ENCODE results near the gene CACNG4.

CACNG4 gene

GRCh38 chr17:67003231-67003630 is 38.7 kb downstream of the CACNG4 start (continued):
- TF ChIP-seq TSHZ2 (CRISPR knock-in tag; IDR thresholded peaks at IDR 0.05), result no peak
- no peak for TF ChIP-seq ZFP30 (CRISPR knock-in tag; IDR thresholded peaks at IDR 0.05)
- TF ChIP-seq ZNF70 (CRISPR knock-in tag; IDR thresholded peaks at IDR 0.05), result no peak

GRCh38 chr17:67004181-67004580 is 39.7 kb downstream of the CACNG4 start:
- ATAC-seq, result no peak; the same call in 2 of the 3 replicates
- TF ChIP-seq ZFP3 (CRISPR knock-in tag; IDR thresholded peaks at IDR 0.05), result no peak
- no peak for TF ChIP-seq PPARA (CRISPR knock-in tag; IDR thresholded peaks at IDR 0.05; ENCODE audit: borderline replicate concordance)
- no peak for TF ChIP-seq ZNF8 (CRISPR knock-in tag; IDR thresholded peaks at IDR 0.05)
- TF ChIP-seq TSHZ2 (CRISPR knock-in tag; IDR thresholded peaks at IDR 0.05), result no peak
- TF ChIP-seq OSR1 (CRISPR knock-in tag; IDR thresholded peaks at IDR 0.05), result no peak
- TF ChIP-seq ZC3H10 (CRISPR knock-in tag; IDR thresholded peaks at IDR 0.05), result no peak

- no peak for TF ChIP-seq OSR1 (CRISPR knock-in tag; IDR thresholded peaks at IDR 0.05)
- TF ChIP-seq ISL1 (CRISPR knock-in tag; IDR thresholded peaks at IDR 0.05), result no peak
- TF ChIP-seq GLIS3 (CRISPR knock-in tag; IDR thresholded peaks at IDR 0.05), result no peak
- no peak for TF ChIP-seq ZFP3 (CRISPR knock-in tag; IDR thresholded peaks at IDR 0.05)
- TF ChIP-seq POU6F1 (CRISPR knock-in tag; IDR thresholded peaks at IDR 0.05; ENCODE audit: borderline replicate concordance, low read depth), result no peak
- no peak for TF ChIP-seq CREB5 (CRISPR knock-in tag; IDR thresholded peaks at IDR 0.05; ENCODE audit: low read depth)
- TF ChIP-seq TSHZ2 (CRISPR knock-in tag; IDR thresholded peaks at IDR 0.05), result no peak
- TF ChIP-seq CSDC2 (CRISPR knock-in tag; IDR thresholded peaks at IDR 0.05), result no peak
- no peak for TF ChIP-seq ZC3H10 (CRISPR knock-in tag; IDR thresholded peaks at IDR 0.05)
- no peak for TF ChIP-seq ZFP30 (CRISPR knock-in tag; IDR thresholded peaks at IDR 0.05)
- no peak for TF ChIP-seq TCF4 (CRISPR knock-in tag; IDR thresholded peaks at IDR 0.05; ENCODE audit: borderline replicate concordance)
- no peak for TF ChIP-seq TOX (CRISPR knock-in tag; IDR thresholded peaks at IDR 0.05; ENCODE audit: borderline replicate concordance)
- no peak for TF ChIP-seq ZNF565 (CRISPR knock-in tag; conservative IDR thresholded peaks at IDR 0.05; ENCODE audit: low read depth)
- ATAC-seq, result no peak
These were observed 42.8 kb downstream of the CACNG4 start for GRCh38 chr17:67007266-67007665.

- ATAC-seq, result no peak
- TF ChIP-seq SNAI2 (CRISPR knock-in tag; IDR thresholded peaks at IDR 0.05), result no peak
- no peak for TF ChIP-seq PATZ1 (CRISPR knock-in tag; IDR thresholded peaks at IDR 0.05; ENCODE audit: borderline replicate concordance)
- TF ChIP-seq ZNF8 (CRISPR knock-in tag; IDR thresholded peaks at IDR 0.05), result no peak
- TF ChIP-seq GLIS3 (CRISPR knock-in tag; IDR thresholded peaks at IDR 0.05), result no peak
- no peak for TF ChIP-seq PPARA (CRISPR knock-in tag; IDR thresholded peaks at IDR 0.05; ENCODE audit: borderline replicate concordance)
- TF ChIP-seq TSHZ2 (CRISPR knock-in tag; IDR thresholded peaks at IDR 0.05), result no peak
- no peak for TF ChIP-seq ZNF565 (CRISPR knock-in tag; conservative IDR thresholded peaks at IDR 0.05; ENCODE audit: low read depth)
- TF ChIP-seq BACH2 (CRISPR knock-in tag; IDR thresholded peaks at IDR 0.05; ENCODE audit: borderline replicate concordance), result no peak
These were observed 43.6 kb downstream of the CACNG4 start for GRCh38 chr17:67008101-67008500.

Data from SK-N-SH treated with all-trans-retinoic acid at 6 μM for 48 hours (cell line).